HFF-Myc (cell line): ENCODE measurements around the gene MACF1.
"Not testable (repeated sequence)": the region's sequence is repeated elsewhere in the genome, so short reads cannot be mapped to it uniquely, and the experiment has no call there.

Experiments used
- DNase-seq: peaks from one replicate; pipeline ENCODE4 v3.0.0-alpha.2; 2011; ENCODE audit warnings: low read depth; ENCODE audit errors: extremely low read depth
- H3K4me3 ChIP-seq: replicated peaks from 2 replicates; pipeline ENCODE4 v1.5.1; 2011; ENCODE audit warnings: low read depth, mild to moderate bottlenecking, control low read depth, low read length
- CTCF ChIP-seq: IDR thresholded peaks from 2 replicates; pipeline ENCODE4 v1.5.1; 2012; ENCODE audit warnings: mild to moderate bottlenecking, low read depth, low read length, control low read depth; ENCODE audit errors: missing control alignments

Gene MACF1, protein sequence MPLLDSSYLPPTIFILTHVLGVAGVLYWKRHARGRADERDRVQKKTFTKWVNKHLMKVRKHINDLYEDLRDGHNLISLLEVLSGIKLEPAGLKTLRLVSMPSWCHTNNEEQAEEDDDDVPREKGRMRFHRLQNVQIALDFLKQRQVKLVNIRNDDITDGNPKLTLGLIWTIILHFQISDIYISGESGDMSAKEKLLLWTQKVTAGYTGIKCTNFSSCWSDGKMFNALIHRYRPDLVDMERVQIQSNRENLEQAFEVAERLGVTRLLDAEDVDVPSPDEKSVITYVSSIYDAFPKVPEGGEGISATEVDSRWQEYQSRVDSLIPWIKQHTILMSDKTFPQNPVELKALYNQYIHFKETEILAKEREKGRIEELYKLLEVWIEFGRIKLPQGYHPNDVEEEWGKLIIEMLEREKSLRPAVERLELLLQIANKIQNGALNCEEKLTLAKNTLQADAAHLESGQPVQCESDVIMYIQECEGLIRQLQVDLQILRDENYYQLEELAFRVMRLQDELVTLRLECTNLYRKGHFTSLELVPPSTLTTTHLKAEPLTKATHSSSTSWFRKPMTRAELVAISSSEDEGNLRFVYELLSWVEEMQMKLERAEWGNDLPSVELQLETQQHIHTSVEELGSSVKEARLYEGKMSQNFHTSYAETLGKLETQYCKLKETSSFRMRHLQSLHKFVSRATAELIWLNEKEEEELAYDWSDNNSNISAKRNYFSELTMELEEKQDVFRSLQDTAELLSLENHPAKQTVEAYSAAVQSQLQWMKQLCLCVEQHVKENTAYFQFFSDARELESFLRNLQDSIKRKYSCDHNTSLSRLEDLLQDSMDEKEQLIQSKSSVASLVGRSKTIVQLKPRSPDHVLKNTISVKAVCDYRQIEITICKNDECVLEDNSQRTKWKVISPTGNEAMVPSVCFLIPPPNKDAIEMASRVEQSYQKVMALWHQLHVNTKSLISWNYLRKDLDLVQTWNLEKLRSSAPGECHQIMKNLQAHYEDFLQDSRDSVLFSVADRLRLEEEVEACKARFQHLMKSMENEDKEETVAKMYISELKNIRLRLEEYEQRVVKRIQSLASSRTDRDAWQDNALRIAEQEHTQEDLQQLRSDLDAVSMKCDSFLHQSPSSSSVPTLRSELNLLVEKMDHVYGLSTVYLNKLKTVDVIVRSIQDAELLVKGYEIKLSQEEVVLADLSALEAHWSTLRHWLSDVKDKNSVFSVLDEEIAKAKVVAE (N-terminal part only)

DNA sequence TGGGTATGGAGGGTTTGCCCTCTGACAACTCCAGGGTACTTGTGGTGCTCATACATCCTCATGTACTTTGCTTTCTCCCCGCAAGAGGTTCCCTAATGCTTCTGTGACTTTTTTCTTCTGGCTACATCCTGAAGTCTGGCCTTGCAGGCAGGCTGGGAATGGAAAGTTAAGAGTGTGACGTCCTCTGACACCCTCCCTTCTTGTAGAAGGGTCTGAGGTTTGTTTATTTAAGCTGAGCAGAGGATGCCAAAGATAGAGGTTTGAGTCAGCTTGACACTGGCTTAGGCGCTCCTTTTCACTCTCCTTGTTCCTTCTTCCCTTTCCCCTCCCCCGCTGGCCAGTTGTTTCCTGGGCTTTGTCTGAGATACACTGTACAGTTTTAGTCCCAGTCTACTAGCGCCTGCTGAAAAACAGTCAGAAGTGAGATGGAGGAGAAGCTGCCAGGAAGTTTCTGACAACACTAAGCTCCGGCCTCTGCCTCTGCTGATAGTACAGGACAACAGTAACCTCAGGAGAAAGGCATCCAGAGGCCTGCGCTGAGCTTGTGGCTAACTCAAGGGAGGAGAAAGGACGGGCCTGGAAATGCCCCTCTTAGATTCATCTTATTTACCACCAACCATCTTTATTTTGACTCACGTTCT, at the start of gene MACF1:
Gene MACF1 (plus strand): TSS at position 255 of the 641 bp plus-strand sequence. CDS start 328 bp downstream, at position 583.
- H3K4me3 ChIP-seq = peak within 1 kb of the TSS; percentile 50

GRCh38 chr1:39157304-39157703, 47.2 kb upstream of the MACF1 start:
- no peak for TF ChIP-seq CTCF
- no peak for DNase-seq
- no peak overlapping the region for H3K4me3 ChIP-seq

More for the DNA sequence above, at the start of gene MACF1:
- DNase-seq = peak; percentile 84
- TF ChIP-seq CTCF = peak; percentile 25

- DNase-seq = no peak
- no peak overlapping the region for H3K4me3 ChIP-seq
- TF ChIP-seq CTCF = no peak
These were observed 46.0 kb upstream of the MACF1 start for GRCh38 chr1:39158327-39159086.

GRCh38 chr1:39159224-39160036, 45.1 kb upstream of the MACF1 start:
- H3K4me3 ChIP-seq = no peak overlapping the region
- no peak for DNase-seq
- TF ChIP-seq CTCF = no peak

GRCh38 chr1:39160703-39161102, 43.8 kb upstream of the MACF1 start:
- no peak for DNase-seq
- TF ChIP-seq CTCF = no peak
- H3K4me3 ChIP-seq = no peak overlapping the region

- not testable (repeated sequence) for DNase-seq, H3K4me3 ChIP-seq
These were observed 42.7 kb upstream of the MACF1 start for GRCh38 chr1:39161811-39162210.
